ENCODE measurements around the gene SLC25A13. TPM values are rescaled to one million over a fixed set of nuclear protein-coding genes. Genes with fewer than 3 reads are reported as not detected.

Gene SLC25A13
- 20.0 and 40.3 TPM in 2 replicates for total RNA-seq

GRCh38 chr7:96321658-96322372 is at the start of gene SLC25A13:
Gene SLC25A13, minus strand, starts transcription at chr7:96322098. Its CDS starts 142 bp downstream, at chr7:96321956.

Small RNAs within 50 kb of the gene (small RNA-seq; reads per million reads assigned to genes)
- gene AC084368.1 (not detected), gene MIR591 (not detected), gene RNU6-364P (not detected), gene RNU6-532P (0.32 reads per million, percentile 8 among the genes with 10 or more reads in this experiment)

All from placental epithelial cell (primary cell).